Measurements from ENCODE around the gene ZIK1. TPM values are rescaled to one million over a fixed set of nuclear protein-coding genes. Genes with fewer than 3 reads are reported as not detected.

Gene ZIK1
- total and polyA plus RNA-seq, 2 of the 8 experiments (the other 6 are each of a cell fraction or from before 2014, with no cell fraction given), result 19.4 to 36.5 TPM

DNA sequence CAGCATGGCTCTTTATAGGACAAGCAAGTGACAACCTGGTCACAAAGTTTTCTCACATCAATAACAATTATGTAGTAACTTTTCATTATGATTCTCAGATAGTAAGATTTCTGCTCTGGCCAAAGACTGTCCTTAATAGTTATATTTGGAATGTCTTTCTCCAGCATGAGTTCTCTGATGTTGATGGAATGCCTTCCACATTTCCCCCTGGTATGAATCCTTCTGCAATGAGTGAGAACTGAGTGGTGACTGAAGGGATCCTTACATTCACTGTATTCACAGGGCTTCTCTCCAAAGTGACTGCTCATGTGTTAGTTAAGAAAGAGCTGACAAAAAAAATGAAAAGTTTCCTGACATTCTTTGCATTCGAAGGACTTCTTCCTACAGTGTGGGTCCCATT is 37.4 kb upstream of the ZIK1 start:
- Histone ChIP-seq H4K20me1 (replicated peaks in 1 of 2; ENCODE audit: control insufficient read depth in 1 of 2, insufficient read depth in 2 of 2, low read length in 2 of 2) (peaks cover 0 to 4% of the 10 kb centered on the region in 2 experiments), H3K4me1 (replicated peaks in 1 of 4; ENCODE audit: control insufficient read depth in 3 of 4, insufficient read depth in 4 of 4, low read length in 3 of 4) (no peaks in the 10 kb centered on the region), H3K4me2 (ENCODE audit: insufficient read depth in 1 of 2, low read depth in 2 of 2, low read length in 2 of 2) (no peak overlapping the region), H3K56ac (replicated peaks; ENCODE audit: insufficient read length, low read depth, low read length) (no peak overlapping the region), H2AK5ac (ENCODE audit: low read depth, low read length) (no peak overlapping the region), H4K5ac (ENCODE audit: insufficient read length, low read depth, low read length) (no peak overlapping the region), H4K91ac (replicated peaks; ENCODE audit: insufficient read length, low read length) (no peak overlapping the region), H2AFZ (ENCODE audit: low read length) (no peak overlapping the region), H3K9ac (replicated peaks in 1 of 4; ENCODE audit: extremely low read depth in 1 of 4, low read depth in 3 of 4, low read length in 3 of 4) (no peak overlapping the region), H2BK15ac (ENCODE audit: low read length) (no peak overlapping the region), H2BK12ac (ENCODE audit: low read depth, low read length) (no peak overlapping the region), H3K23me2 (ENCODE audit: low read depth, low read length) (no peaks in the 10 kb centered on the region), H3K79me2 (ENCODE audit: control insufficient read depth in 1 of 2, insufficient read depth in 2 of 2, low read length in 2 of 2) (peaks cover 0 to 2% of the 10 kb centered on the region in 2 experiments; a peak in 1 of 4 replicates), H4K8ac (ENCODE audit: extremely low read depth, insufficient read depth, low read length) (no peak overlapping the region), H3K18ac (ENCODE audit: extremely low read depth, low read length) (no peak overlapping the region), H2BK120ac (replicated peaks; ENCODE audit: low read depth, low read length) (no peak overlapping the region), H3K23ac (ENCODE audit: insufficient read length) (no peak overlapping the region), H3K9me3 (ENCODE audit: insufficient read depth in 2 of 2, low read depth in 1 of 2, low read length in 1 of 2) (peaks cover 9 to 15% of the 10 kb centered on the region in 2 experiments), H2BK20ac (ENCODE audit: low read length) (no peak overlapping the region), H3K27ac (ENCODE audit: low read depth, low read length) (no peak overlapping the region), H3K79me1 (ENCODE audit: low read depth, low read length) (peaks cover 2% of the 10 kb centered on the region; the same call in 1 of the 2 replicates), H3K4me3 (ENCODE audit: extremely low read depth in 1 of 4, insufficient read depth in 2 of 4, low read depth in 3 of 4, low read length in 4 of 4) (no peak overlapping the region), H3K36me3 (ENCODE audit: control insufficient read depth in 2 of 4, insufficient read depth in 4 of 4, low read length in 3 of 4) (peaks cover 13 to 83% (median 53%) of the 10 kb centered on the region in 4 experiments), H3K14ac (ENCODE audit: insufficient read length) (no peak overlapping the region), H3K4ac (replicated peaks; ENCODE audit: insufficient read length, low read depth, low read length) (no peak overlapping the region), H3K27me3 (replicated peaks in 1 of 4; ENCODE audit: control insufficient read depth in 3 of 4, extremely low read depth in 1 of 4, insufficient read depth in 3 of 4, low read length in 3 of 4) (no peaks in the 10 kb centered on the region), H2BK5ac (ENCODE audit: low read depth, low read length) (no peak overlapping the region)
- DNase-seq (ENCODE audit: low read depth in 1 of 2, low spot score in 2 of 2) (no peak), FAIRE-seq (no peak)
- TF ChIP-seq CBX8 (IDR thresholded peaks at IDR 0.05; ENCODE audit: borderline replicate concordance, low read depth, low read length), result no peak
- TF ChIP-seq ZNF274 (IDR thresholded peaks at IDR 0.05; ENCODE audit: borderline replicate concordance, extremely low read depth, low read length), result peak; percentile 60; the same call in 1 of the 2 replicates
- no peak for TF ChIP-seq POLR2A (IDR thresholded peaks at IDR 0.05; ENCODE audit: control extremely low read depth in 1 of 2, low read depth in 2 of 2, low read length in 2 of 2)
- WGBS, 2 experiments (ENCODE audit: extremely low coverage in 1 of 2, insufficient coverage in 1 of 2, insufficient read length in 1 of 2, insufficient replicate concordance in 2 of 2, low coverage in 1 of 2, low lambda C conversion rate in 2 of 2, missing lambda C conversion rate in 1 of 2), result 73% methylated on average over 1 of the region's 1 CpG; no CpG with 5 or more reads in 1 of the 2 experiments
- ChIA-PET POLR2A (ENCODE audit: partially characterized antibody) (no interaction called here), CTCF (ENCODE audit: partially characterized antibody) (no interaction called here)

All from H1 (cell line).